ENCODE results near the gene ALPL. TPM values are rescaled to one million over a fixed set of nuclear protein-coding genes. Genes with fewer than 3 reads are reported as not detected.
"Not testable (repeated sequence)": the region's sequence is repeated elsewhere in the genome, so short reads cannot be mapped to it uniquely, and the experiment has no call there.

Gene ALPL
- polyA plus RNA-seq, 4 donors: 25.1 to 53.0 (median 33.4) TPM

GRCh38 chr1:21553116-21553926 lies 44.1 kb downstream of the ALPL start:
- no peak for DNase-seq (ENCODE audit: low read depth in 4 of 4, low spot score in 2 of 4)

- DNase-seq (ENCODE audit: low read depth in 4 of 4, low spot score in 2 of 4): no peak
Measured at GRCh38 chr1:21559788-21560567, 50.8 kb downstream of the ALPL start.

- DNase-seq (ENCODE audit: low read depth in 4 of 4, low spot score in 2 of 4): no peak
Measured at GRCh38 chr1:21560916-21561638, 51.9 kb downstream of the ALPL start.

GRCh38 chr1:21562896-21563295 lies 53.7 kb downstream of the ALPL start:
- DNase-seq (ENCODE audit: low read depth in 4 of 4, low spot score in 2 of 4): no peak

- DNase-seq (ENCODE audit: low read depth in 4 of 4, low spot score in 2 of 4): no peak
Measured at GRCh38 chr1:21563971-21564370, 54.7 kb downstream of the ALPL start.

- no peak for DNase-seq (ENCODE audit: low read depth in 4 of 4, low spot score in 2 of 4)
Measured at GRCh38 chr1:21564521-21565095, 55.4 kb downstream of the ALPL start.

GRCh38 chr1:21565285-21565684 lies 56.1 kb downstream of the ALPL start:
- DNase-seq (ENCODE audit: low read depth in 4 of 4, low spot score in 2 of 4): no peak

- not testable (repeated sequence) for DNase-seq (ENCODE audit: low read depth in 4 of 4, low spot score in 2 of 4)
Measured at GRCh38 chr1:21566361-21566760, 57.1 kb downstream of the ALPL start.

- no peak for DNase-seq (ENCODE audit: low read depth in 4 of 4, low spot score in 2 of 4)
Measured at GRCh38 chr1:21567241-21568005, 58.2 kb downstream of the ALPL start.

- no peak for DNase-seq (ENCODE audit: low read depth in 4 of 4, low spot score in 2 of 4)
Measured at GRCh38 chr1:21568006-21568746, 59.0 kb downstream of the ALPL start.

- DNase-seq (ENCODE audit: low read depth in 4 of 4, low spot score in 2 of 4): no peak
Measured at GRCh38 chr1:21568809-21569385, 59.7 kb downstream of the ALPL start.

- no peak for DNase-seq (ENCODE audit: low read depth in 4 of 4, low spot score in 2 of 4)
Measured at GRCh38 chr1:21569820-21570527, 60.8 kb downstream of the ALPL start.

GRCh38 chr1:21570528-21570875 lies 61.3 kb downstream of the ALPL start:
- no peak for DNase-seq (ENCODE audit: low read depth in 4 of 4, low spot score in 2 of 4)

GRCh38 chr1:21570885-21571284 lies 61.7 kb downstream of the ALPL start:
- no peak for DNase-seq (ENCODE audit: low read depth in 4 of 4, low spot score in 2 of 4)

GRCh38 chr1:21572221-21572620 lies 63.0 kb downstream of the ALPL start:
- DNase-seq (ENCODE audit: low read depth in 4 of 4, low spot score in 2 of 4): no peak

GRCh38 chr1:21572735-21573277 lies 63.6 kb downstream of the ALPL start:
- no peak for DNase-seq (ENCODE audit: low read depth in 4 of 4, low spot score in 2 of 4)

GRCh38 chr1:21573475-21573874 lies 64.3 kb downstream of the ALPL start:
- no peak for DNase-seq (ENCODE audit: low read depth in 4 of 4, low spot score in 2 of 4)

GRCh38 chr1:21573971-21574465 lies 64.8 kb downstream of the ALPL start:
- peak in 1 of 4 donors; percentile 62 for DNase-seq (ENCODE audit: low read depth in 4 of 4, low spot score in 2 of 4)

Measured in left renal cortex interstitium (tissue), 4 donors.